H1 (cell line): ENCODE data around the gene ABCA1. TPM values are rescaled to one million over a fixed set of nuclear protein-coding genes. Genes with fewer than 3 reads are reported as not detected.

Experiments
- BACH1 ChIP-seq: IDR thresholded peaks from 2 replicates; pipeline ENCODE4 v1.6.1; 2012; ENCODE audit warnings: low read length, improper control_type of control experiment
- CHD7 ChIP-seq: fragments of 300-600 bp; sonication (generic); IDR thresholded peaks from 2 replicates; pipeline ENCODE4 v1.7.1; 2012; ENCODE audit warnings: low read length, moderate library complexity, mild to moderate bottlenecking, inconsistent platforms; ENCODE audit not compliant: insufficient replicate concordance
- POLR2A ChIP-seq, 2 experiments: IDR thresholded peaks; 1 replicate in 1 of 2; 2 replicates in 1 of 2; pipeline ENCODE4 v1.6.1; 2011; ENCODE audit warnings: low read depth in 2 of 2, low read length in 2 of 2, mild to moderate bottlenecking in 2 of 2; ENCODE audit errors: control extremely low read depth in 1 of 2
- SAP30 ChIP-seq: fragments of 300-600 bp; sonication (generic); IDR thresholded peaks from 2 replicates; pipeline ENCODE4 v1.7.1; 2012; ENCODE audit warnings: low read length, moderate library complexity, mild to moderate bottlenecking, inconsistent platforms; ENCODE audit not compliant: insufficient read depth, insufficient replicate concordance
- SP2 ChIP-seq: IDR thresholded peaks from 2 replicates; pipeline ENCODE4 v1.6.1; 2012; ENCODE audit warnings: mild to moderate bottlenecking, low read length, inconsistent platforms
- SP4 ChIP-seq: IDR thresholded peaks from 2 replicates; pipeline ENCODE4 v1.6.1; 2012; ENCODE audit warnings: low read length, inconsistent platforms
- TBP ChIP-seq: IDR thresholded peaks from 2 replicates; pipeline ENCODE4 v1.6.1; 2011; ENCODE audit warnings: low read depth, low read length, improper control_type of control experiment
- YY1 ChIP-seq: IDR thresholded peaks from 2 replicates; pipeline ENCODE4 v1.6.1; 2011; ENCODE audit warnings: low read depth, mild to moderate bottlenecking, low read length
- polyA plus RNA-seq, 7 experiments: library from polyadenylated mRNA; depleted of rRNA in 3 of 7; stranded (reverse) in 5 of 7; unstranded in 2 of 7; fragments of >200 nt in 5 of 7; fragments of 200-250 nt in 2 of 7; gene quantifications; 1 replicate in 5 of 7; 2 replicates in 1 of 7; 4 replicates in 1 of 7; pipeline versions ENCODE4 v1.2.1 to v1.2.3, GENCODE V29; 2011 to 2013; ENCODE audit warnings: missing spikeins in 2 of 7, mixed read lengths in 2 of 7
- total RNA-seq: library from RNA; stranded (reverse); fragmentation: NEBNext Ultra II Directional; extraction: Animal tissue kit (Norgen Biotek cat#: 25700); gene quantifications from 2 replicates; pipeline ENCODE4 v1.2.1, GENCODE V29; 2021
- TF ChIP-seq, protein P1 (sequence below): IDR thresholded peaks from 2 replicates; pipeline ENCODE4 v1.6.1; 2012; ENCODE audit warnings: low read length, inconsistent platforms

Gene ABCA1
- total and polyA plus RNA-seq, 2 of the 8 experiments (the other 6 are each of a cell fraction or from before 2014, with no cell fraction given) = 6.9 to 7.8 TPM

GRCh38 chr9:104747565-104748358 is 180.2 kb downstream of the ABCA1 start, which contains the start of gene NIPSNAP3A (continued):
- TF ChIP-seq CHD7 (no peak), YY1 (peak; percentile 55; the same call in 1 of the 2 replicates), POLR2A (IDR thresholded peaks at IDR 0.05; ENCODE audit: control extremely low read depth in 1 of 2, low read depth in 2 of 2, low read length in 2 of 2) (peak in 1 of 2 experiments; percentile 49; a peak in 1 of 3 replicates), SP2 (no peak), SP4 (no peak), BACH1 (peak; percentile 53; the same call in 1 of the 2 replicates), TBP (0 out of 2 replicates have a peak, but pooled peaks have one; percentile 42), SAP30 (peak; percentile 46)
- TF ChIP-seq, protein P1, sequence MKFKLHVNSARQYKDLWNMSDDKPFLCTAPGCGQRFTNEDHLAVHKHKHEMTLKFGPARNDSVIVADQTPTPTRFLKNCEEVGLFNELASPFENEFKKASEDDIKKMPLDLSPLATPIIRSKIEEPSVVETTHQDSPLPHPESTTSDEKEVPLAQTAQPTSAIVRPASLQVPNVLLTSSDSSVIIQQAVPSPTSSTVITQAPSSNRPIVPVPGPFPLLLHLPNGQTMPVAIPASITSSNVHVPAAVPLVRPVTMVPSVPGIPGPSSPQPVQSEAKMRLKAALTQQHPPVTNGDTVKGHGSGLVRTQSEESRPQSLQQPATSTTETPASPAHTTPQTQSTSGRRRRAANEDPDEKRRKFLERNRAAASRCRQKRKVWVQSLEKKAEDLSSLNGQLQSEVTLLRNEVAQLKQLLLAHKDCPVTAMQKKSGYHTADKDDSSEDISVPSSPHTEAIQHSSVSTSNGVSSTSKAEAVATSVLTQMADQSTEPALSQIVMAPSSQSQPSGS = no peak
